ENCODE results near the gene KIAA0232. TPM values are rescaled to one million over a fixed set of nuclear protein-coding genes. Genes with fewer than 3 reads are reported as not detected.

KIAA0232 gene
- total RNA-seq, 1 experiment from 2014 or later = 10.9 TPM

DNA sequence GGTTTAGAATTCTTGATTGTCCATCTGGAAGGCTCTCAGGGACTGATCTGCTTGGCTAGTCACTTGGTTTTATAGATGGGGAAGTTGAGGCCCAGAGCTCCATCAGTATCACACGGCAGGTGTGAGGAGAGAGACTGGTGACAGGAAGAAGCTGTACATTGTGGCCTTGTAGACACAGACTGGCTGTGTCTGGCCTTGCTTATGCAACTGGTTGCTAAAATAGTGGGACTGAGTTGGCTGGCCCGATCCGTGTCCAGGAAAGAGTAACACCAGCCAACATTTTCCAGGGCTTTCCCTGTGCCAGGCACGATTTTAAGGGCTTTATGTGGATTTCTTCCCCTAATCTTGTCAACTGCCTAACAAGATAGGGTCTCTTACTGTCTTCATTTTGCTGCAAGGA is 129.9 kb downstream of the KIAA0232 start:
- Histone ChIP-seq H3K9me2 (replicated peaks; ENCODE audit: insufficient read depth, low read length) (no peaks in the 10 kb centered on the region), H3K27me3 (ENCODE audit: low read length) (no peaks in the 10 kb centered on the region), H4K20me1 (ENCODE audit: insufficient read depth, low read depth, low read length) (peaks cover 22% of the 10 kb centered on the region; the same call in 1 of the 2 replicates), H3K79me2 (ENCODE audit: low read length) (no peaks in the 10 kb centered on the region), H3K4me2 (ENCODE audit: low read depth, low read length, poor library complexity, severe bottlenecking) (no peak overlapping the region), H2AFZ (ENCODE audit: low read length) (no peak overlapping the region), H3K9ac (ENCODE audit: low read length) (no peak overlapping the region), H3K36me3 (ENCODE audit: insufficient read depth, low read length) (no peaks in the 10 kb centered on the region), H3K4me3 (ENCODE audit: low read length) (no peak overlapping the region), H3K4me1 (ENCODE audit: low read length) (peaks cover 17% of the 10 kb centered on the region), H3K27ac (ENCODE audit: low read length) (no peak overlapping the region), H3K9me3 (ENCODE audit: low read length) (no peaks in the 10 kb centered on the region)
- DNase-seq = no peak

DNA sequence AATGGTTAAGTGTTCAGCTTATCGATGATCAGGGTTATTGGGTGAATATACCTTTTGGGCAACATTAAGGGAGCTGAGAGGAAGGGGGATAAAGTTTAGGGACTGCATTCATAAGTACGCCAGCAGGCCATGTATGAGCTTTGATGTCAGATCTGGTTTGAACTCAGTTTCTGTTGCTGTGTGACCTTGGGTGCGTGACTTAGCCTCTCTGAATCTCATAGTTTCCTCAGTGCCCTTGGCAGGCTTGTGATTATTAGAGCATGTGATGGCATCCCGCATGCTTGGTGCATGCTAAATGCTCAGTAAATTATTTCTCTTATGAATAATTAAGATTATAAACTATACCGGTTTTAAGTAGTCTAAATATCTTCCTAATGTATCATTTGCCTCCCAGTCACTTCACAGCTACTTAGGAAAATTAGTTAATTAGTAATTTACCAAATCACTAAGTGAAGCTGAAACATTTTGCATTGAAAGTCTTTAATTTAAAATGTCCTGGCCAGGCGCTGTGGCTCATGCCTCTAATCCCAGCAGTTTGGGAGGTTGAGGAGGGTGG is 130.9 kb downstream of the KIAA0232 start:
- Histone ChIP-seq H3K4me1 (ENCODE audit: low read length) (peaks cover 14% of the 10 kb centered on the region), H3K9me3 (ENCODE audit: low read length) (no peaks in the 10 kb centered on the region), H3K4me2 (ENCODE audit: low read depth, low read length, poor library complexity, severe bottlenecking) (no peak overlapping the region)

DNA sequence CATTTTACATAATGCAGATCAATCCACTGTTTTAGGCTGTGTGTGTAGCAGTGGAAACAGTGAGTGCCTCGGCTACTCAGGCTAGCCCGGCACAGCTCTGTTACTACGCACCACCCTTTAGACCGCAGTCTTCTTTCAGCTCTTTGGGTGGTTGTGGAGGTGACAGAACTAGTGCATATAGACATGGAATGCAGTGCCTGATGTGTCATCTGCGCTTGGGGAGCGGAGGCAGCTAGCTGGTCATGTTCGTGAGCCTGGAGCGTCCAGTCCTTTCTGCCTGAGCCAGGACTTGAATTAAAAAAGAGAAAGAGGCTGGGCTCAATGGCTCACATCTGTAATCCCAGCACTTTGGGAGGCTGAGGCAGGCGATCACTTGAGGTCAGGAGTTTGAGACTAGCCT is 131.9 kb downstream of the KIAA0232 start:
- H4K20me1 ChIP-seq (ENCODE audit: insufficient read depth, low read depth, low read length) = peaks cover 30% of the 10 kb centered on the region; the same call in 1 of the 2 replicates
- H3K9me3 ChIP-seq (ENCODE audit: low read length) = no peaks in the 10 kb centered on the region
- no peak overlapping the region for H3K4me3 ChIP-seq (ENCODE audit: low read length)
- no peak overlapping the region for H3K9ac ChIP-seq (ENCODE audit: low read length)
- H3K4me1 ChIP-seq (ENCODE audit: low read length) = peaks cover 8% of the 10 kb centered on the region
- H3K79me2 ChIP-seq (ENCODE audit: low read length) = no peaks in the 10 kb centered on the region
- no peak overlapping the region for H3K27ac ChIP-seq (ENCODE audit: low read length)
- H3K36me3 ChIP-seq (ENCODE audit: insufficient read depth, low read length) = no peaks in the 10 kb centered on the region
- no peaks in the 10 kb centered on the region for H3K9me2 ChIP-seq (replicated peaks; ENCODE audit: insufficient read depth, low read length)
- H3K4me2 ChIP-seq (ENCODE audit: low read depth, low read length, poor library complexity, severe bottlenecking) = no peak overlapping the region
- no peaks in the 10 kb centered on the region for H3K27me3 ChIP-seq (ENCODE audit: low read length)
- H2AFZ ChIP-seq (ENCODE audit: low read length) = no peak overlapping the region
- DNase-seq = no peak

More for the DNA sequence above, 130.9 kb downstream of the KIAA0232 start:
- no peak overlapping the region for H3K9ac ChIP-seq (ENCODE audit: low read length)
- peaks cover 27% of the 10 kb centered on the region; the same call in 1 of the 2 replicates for H4K20me1 ChIP-seq (ENCODE audit: insufficient read depth, low read depth, low read length)
- H2AFZ ChIP-seq (ENCODE audit: low read length) = no peak overlapping the region
- H3K4me3 ChIP-seq (ENCODE audit: low read length) = no peak overlapping the region
- no peaks in the 10 kb centered on the region for H3K9me2 ChIP-seq (replicated peaks; ENCODE audit: insufficient read depth, low read length)
- no peaks in the 10 kb centered on the region for H3K79me2 ChIP-seq (ENCODE audit: low read length)
- no peak overlapping the region for H3K27ac ChIP-seq (ENCODE audit: low read length)
- no peaks in the 10 kb centered on the region for H3K36me3 ChIP-seq (ENCODE audit: insufficient read depth, low read length)
- no peak for DNase-seq
- no peaks in the 10 kb centered on the region for H3K27me3 ChIP-seq (ENCODE audit: low read length)

DNA sequence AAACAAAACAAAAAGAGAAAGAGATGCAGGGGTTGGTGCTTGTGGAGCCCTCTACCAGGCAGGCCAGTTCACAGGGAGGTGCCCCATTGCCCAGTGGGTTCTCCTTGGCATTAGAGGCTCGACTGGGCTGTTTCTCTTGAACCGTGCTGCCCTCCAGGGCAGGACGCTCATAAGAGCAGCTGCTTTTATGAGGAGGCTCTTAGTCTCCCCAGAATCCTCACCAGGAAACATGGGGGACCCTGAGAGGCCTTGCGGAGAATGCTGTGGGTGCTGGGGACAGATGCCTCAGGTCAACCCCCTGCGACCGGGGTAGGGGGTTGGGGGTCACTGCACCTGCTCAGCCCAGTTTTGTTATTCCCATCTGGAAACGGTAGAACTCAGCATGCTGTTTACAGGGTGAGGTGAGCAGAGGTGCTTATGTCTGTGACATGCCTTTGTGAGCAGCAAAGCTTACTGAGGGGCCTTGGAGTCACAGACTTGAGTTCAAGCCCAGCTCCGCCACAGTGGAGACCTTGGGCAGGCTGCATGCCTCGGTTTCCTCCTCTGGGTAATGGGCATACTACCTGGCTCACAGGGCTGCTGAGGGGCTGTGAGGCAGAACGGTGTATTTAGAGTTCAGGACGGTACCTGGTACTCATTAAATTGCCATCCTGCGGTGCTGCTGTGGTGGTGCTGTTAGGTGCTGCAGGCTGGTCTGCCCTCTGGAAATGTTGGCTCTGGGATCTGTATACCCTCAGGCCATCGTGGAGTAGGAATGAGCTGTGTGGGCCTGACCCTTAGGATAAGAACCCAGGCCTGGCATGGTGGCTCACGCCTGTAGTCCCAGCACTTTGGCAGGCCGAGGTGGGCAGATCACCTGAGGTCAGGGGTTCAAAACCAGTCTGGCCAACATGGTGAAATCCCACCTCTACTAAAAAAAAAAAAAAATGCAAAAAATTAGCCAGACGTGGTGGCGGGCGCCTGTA is 132.8 kb downstream of the KIAA0232 start:
- H3K79me2 ChIP-seq (ENCODE audit: low read length) = no peaks in the 10 kb centered on the region

DNA sequence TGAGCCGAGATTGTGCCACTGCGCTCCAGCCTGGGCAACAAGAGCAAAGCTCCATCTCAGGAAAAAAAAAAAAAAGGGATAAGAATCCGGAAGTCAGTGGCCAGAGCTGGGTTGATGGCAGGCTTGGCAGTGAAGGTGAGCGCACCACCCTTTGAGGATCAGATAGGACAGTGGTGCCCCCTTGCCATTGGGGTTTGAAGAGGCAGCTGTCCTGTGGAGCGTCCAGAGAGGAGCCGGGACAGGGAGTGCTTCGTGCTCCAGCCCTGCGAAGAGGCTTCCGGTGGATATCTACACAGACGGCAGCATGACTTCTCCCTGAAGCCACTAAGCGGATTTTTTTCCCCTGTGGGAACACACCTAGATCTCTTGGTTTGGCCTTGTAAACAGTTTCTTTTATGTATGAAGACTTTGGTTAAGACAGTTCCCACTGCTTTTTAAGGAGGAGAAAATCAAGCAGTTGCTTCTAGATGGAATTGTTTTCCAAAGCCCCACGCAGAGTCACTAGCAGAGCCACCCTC is 133.6 kb downstream of the KIAA0232 start:
- no peaks in the 10 kb centered on the region for H3K27me3 ChIP-seq (ENCODE audit: low read length)
- H3K4me3 ChIP-seq (ENCODE audit: low read length) = no peak overlapping the region
- no peaks in the 10 kb centered on the region for H3K4me1 ChIP-seq (ENCODE audit: low read length)
- no peak overlapping the region for H3K9ac ChIP-seq (ENCODE audit: low read length)
- no peak overlapping the region for H3K4me2 ChIP-seq (ENCODE audit: low read depth, low read length, poor library complexity, severe bottlenecking)
- DNase-seq = no peak
- H2AFZ ChIP-seq (ENCODE audit: low read length) = no peak overlapping the region
- no peaks in the 10 kb centered on the region for H3K9me2 ChIP-seq (replicated peaks; ENCODE audit: insufficient read depth, low read length)
- no peak overlapping the region for H3K27ac ChIP-seq (ENCODE audit: low read length)
- peaks cover 31% of the 10 kb centered on the region; the same call in 1 of the 2 replicates for H4K20me1 ChIP-seq (ENCODE audit: insufficient read depth, low read depth, low read length)
- no peaks in the 10 kb centered on the region for H3K79me2 ChIP-seq (ENCODE audit: low read length)
- H3K9me3 ChIP-seq (ENCODE audit: low read length) = no peaks in the 10 kb centered on the region
- no peaks in the 10 kb centered on the region for H3K36me3 ChIP-seq (ENCODE audit: insufficient read depth, low read length)

More for the DNA sequence above, 132.8 kb downstream of the KIAA0232 start:
- Histone ChIP-seq H3K4me1 (ENCODE audit: low read length) (peaks cover 5% of the 10 kb centered on the region), H3K4me3 (ENCODE audit: low read length) (no peak overlapping the region), H3K9me3 (ENCODE audit: low read length) (no peaks in the 10 kb centered on the region), H3K36me3 (ENCODE audit: insufficient read depth, low read length) (no peaks in the 10 kb centered on the region), H3K9ac (ENCODE audit: low read length) (no peak overlapping the region), H3K4me2 (ENCODE audit: low read depth, low read length, poor library complexity, severe bottlenecking) (no peak overlapping the region), H4K20me1 (ENCODE audit: insufficient read depth, low read depth, low read length) (peaks cover 34% of the 10 kb centered on the region; the same call in 1 of the 2 replicates), H3K9me2 (replicated peaks; ENCODE audit: insufficient read depth, low read length) (no peaks in the 10 kb centered on the region), H2AFZ (ENCODE audit: low read length) (no peak overlapping the region), H3K27ac (ENCODE audit: low read length) (no peak overlapping the region), H3K27me3 (ENCODE audit: low read length) (no peaks in the 10 kb centered on the region)
- no peak for DNase-seq

DNA sequence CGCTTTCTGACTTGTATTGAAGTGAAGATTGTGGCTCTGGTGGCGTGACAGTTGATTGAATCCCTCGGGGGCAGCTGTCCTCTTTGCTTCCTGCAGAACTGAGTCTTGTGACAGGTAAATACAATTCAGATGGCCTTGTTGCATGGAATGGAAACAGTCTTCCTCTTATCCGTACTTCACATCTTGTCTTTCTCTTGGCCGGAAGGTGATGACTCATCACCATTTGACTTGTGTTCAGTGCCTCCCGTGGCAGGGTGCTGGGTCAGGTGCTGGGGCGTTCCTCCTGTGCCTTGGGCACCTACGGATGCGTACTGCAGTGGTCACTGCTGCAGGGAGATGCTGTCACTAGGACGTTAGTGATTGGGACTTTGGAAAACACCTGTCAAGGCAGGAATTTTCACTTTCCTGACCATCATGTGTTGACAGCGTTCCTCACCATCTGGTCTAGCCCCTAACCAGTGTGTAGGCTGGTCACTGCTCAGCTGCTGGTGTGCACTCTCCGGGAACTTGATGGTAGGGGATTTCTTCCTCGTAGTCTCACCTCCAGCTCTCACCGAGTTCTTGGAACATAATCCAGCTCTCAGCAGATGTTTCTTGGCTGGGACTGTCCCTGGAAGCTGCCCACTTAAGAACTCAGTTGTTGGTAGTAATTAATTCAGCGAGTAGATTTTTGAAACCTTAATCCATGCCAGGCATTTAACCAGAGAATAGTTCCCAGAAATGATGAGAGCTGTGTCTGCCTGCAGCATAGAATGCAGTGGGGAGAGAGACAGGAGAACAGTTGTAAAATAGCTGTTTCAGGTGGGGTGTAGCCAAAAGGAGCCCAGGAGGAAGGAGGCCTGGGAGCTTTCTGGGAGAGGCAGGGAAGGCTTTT is 134.3 kb downstream of the KIAA0232 start:
- no peaks in the 10 kb centered on the region for H3K36me3 ChIP-seq (ENCODE audit: insufficient read depth, low read length)
- no peak overlapping the region for H3K27ac ChIP-seq (ENCODE audit: low read length)
- no peaks in the 10 kb centered on the region for H3K4me1 ChIP-seq (ENCODE audit: low read length)
- H3K9me2 ChIP-seq (replicated peaks; ENCODE audit: insufficient read depth, low read length) = no peaks in the 10 kb centered on the region
- H3K79me2 ChIP-seq (ENCODE audit: low read length) = no peaks in the 10 kb centered on the region
- H3K4me3 ChIP-seq (ENCODE audit: low read length) = no peak overlapping the region
- peaks cover 26% of the 10 kb centered on the region; the same call in 1 of the 2 replicates for H4K20me1 ChIP-seq (ENCODE audit: insufficient read depth, low read depth, low read length)
- no peaks in the 10 kb centered on the region for H3K9me3 ChIP-seq (ENCODE audit: low read length)
- no peak overlapping the region for H2AFZ ChIP-seq (ENCODE audit: low read length)
- H3K27me3 ChIP-seq (ENCODE audit: low read length) = no peaks in the 10 kb centered on the region
- no peak for DNase-seq
- H3K9ac ChIP-seq (ENCODE audit: low read length) = no peak overlapping the region
- no peak overlapping the region for H3K4me2 ChIP-seq (ENCODE audit: low read depth, low read length, poor library complexity, severe bottlenecking)

DNA sequence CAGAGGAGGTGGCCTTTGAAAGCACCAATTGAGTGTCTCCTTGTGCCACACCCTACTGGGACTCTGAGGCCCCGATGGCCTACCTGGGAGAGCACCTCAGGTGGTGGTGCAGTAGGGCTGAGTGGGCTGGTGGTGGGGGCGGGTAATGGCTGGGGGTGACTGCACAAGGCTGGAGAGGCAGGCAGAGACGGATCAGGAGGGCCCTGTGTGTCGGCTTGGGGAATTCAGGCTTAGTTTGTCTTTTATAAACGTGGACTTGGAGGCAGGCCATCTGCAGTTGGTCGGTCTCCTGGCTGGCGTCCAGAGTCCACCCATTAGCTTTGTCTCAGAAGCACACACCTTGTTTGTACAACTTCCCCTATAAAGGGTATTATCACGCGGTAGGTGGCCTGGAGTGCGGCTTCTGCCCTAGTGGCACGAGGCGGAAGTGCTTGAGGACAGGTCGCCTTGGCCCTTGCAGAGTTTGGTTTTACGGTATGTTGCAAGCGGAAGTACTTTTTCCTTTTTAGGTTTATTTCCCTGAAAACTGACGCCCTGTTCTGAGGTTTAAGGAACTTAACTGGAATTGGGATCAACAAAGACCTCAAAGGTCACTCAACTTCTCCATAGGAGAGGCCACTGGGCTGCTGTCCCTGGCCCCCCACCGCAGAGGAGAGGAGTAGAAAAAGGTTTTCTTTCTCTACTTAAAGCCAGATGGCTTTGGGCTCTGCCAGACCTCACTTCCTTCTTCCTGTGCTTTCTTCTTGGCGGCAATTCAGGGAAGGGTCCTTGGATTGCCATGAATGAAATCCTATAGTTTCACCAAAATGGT is 135.1 kb downstream of the KIAA0232 start:
- H3K79me2 ChIP-seq (ENCODE audit: low read length) = no peaks in the 10 kb centered on the region
- peaks cover 33% of the 10 kb centered on the region; the same call in 1 of the 2 replicates for H4K20me1 ChIP-seq (ENCODE audit: insufficient read depth, low read depth, low read length)
- no peak overlapping the region for H3K4me2 ChIP-seq (ENCODE audit: low read depth, low read length, poor library complexity, severe bottlenecking)
- H3K9ac ChIP-seq (ENCODE audit: low read length) = no peak overlapping the region
- H3K27me3 ChIP-seq (ENCODE audit: low read length) = no peaks in the 10 kb centered on the region
- H2AFZ ChIP-seq (ENCODE audit: low read length) = no peak overlapping the region
- H3K27ac ChIP-seq (ENCODE audit: low read length) = no peak overlapping the region
- no peaks in the 10 kb centered on the region for H3K9me2 ChIP-seq (replicated peaks; ENCODE audit: insufficient read depth, low read length)
- no peaks in the 10 kb centered on the region for H3K4me1 ChIP-seq (ENCODE audit: low read length)
- H3K9me3 ChIP-seq (ENCODE audit: low read length) = no peaks in the 10 kb centered on the region
- no peak overlapping the region for H3K4me3 ChIP-seq (ENCODE audit: low read length)
- no peaks in the 10 kb centered on the region for H3K36me3 ChIP-seq (ENCODE audit: insufficient read depth, low read length)
- peak; percentile 64 for DNase-seq

Data from Karpas-422 (cell line).